ENCODE measurements around the gene CA5A. TPM values are rescaled to one million over a fixed set of nuclear protein-coding genes. Genes with fewer than 3 reads are reported as not detected.

CA5A gene
- total and polyA plus RNA-seq, 2 of the 13 experiments (the other 11 are each of a cell fraction or from before 2014, with no cell fraction given), result 66.8 to 106 TPM

DNA sequence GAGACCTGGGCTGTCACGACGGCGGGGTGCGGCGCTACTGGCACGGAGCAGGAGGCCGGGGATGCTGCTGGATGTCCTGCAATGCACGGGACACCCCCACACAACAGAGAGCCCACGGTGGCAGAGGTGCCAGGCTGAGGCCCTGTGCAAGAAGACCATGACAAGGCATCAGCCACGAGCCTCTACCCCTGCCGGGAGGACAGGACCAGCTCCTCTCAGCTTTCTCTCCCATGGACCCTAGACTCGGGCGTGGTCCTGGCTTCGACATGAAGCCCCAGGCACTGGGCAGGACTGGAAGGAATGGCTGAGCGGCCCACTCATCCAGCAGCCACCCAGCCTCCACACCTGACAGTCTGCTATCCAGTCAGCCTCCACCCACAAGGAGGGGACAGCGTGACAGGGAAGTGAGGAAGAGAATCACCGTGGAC lies 92.6 kb downstream of the CA5A start (continued):
- TF ChIP-seq FOXP1 (IDR thresholded peaks at IDR 0.05) (no peak), FOXP1 (CRISPR knock-in tag; IDR thresholded peaks at IDR 0.05) (no peak), ETV5 (CRISPR knock-in tag; IDR thresholded peaks at IDR 0.05; ENCODE audit: borderline replicate concordance) (no peak), ZNF510 (CRISPR knock-in tag; IDR thresholded peaks at IDR 0.05; ENCODE audit: low read depth) (no peak), KDM3A (CRISPR knock-in tag; IDR thresholded peaks at IDR 0.05; ENCODE audit: low read depth) (no peak), ZNF816 (CRISPR knock-in tag; IDR thresholded peaks at IDR 0.05; ENCODE audit: borderline replicate concordance) (no peak), ZBTB8A (CRISPR knock-in tag; IDR thresholded peaks at IDR 0.05; ENCODE audit: borderline replicate concordance, low read depth) (no peak), FOXA1 (IDR thresholded peaks at IDR 0.05) (no peak), FOXA1 (CRISPR knock-in tag; IDR thresholded peaks at IDR 0.05) (no peak), RBM22 (optimal IDR thresholded peaks at IDR 0.05; ENCODE audit: low read length) (peak; percentile 94), SPEN (CRISPR knock-in tag; IDR thresholded peaks at IDR 0.05; ENCODE audit: low read depth) (0 out of 2 replicates have a peak, but pooled peaks have one; percentile 1), MAFK (conservative IDR thresholded peaks at IDR 0.05 in 1 of 2, IDR thresholded peaks at IDR 0.05 in 1 of 2; ENCODE audit: low read length in 2 of 2) (no peak), ZNF101 (CRISPR knock-in tag; IDR thresholded peaks at IDR 0.05; ENCODE audit: borderline replicate concordance, low read depth) (no peak), NR1H2 (CRISPR knock-in tag; IDR thresholded peaks at IDR 0.05; ENCODE audit: borderline replicate concordance, low read depth) (0 out of 2 replicates have a peak, but pooled peaks have one; percentile 31), ATAD3A (CRISPR knock-in tag; IDR thresholded peaks at IDR 0.05) (no peak), ARNT (IDR thresholded peaks at IDR 0.05) (no peak), HNRNPUL1 (IDR thresholded peaks at IDR 0.05; ENCODE audit: low read depth, low read length) (no peak), NFE2L2 (IDR thresholded peaks at IDR 0.05; ENCODE audit: low read length) (no peak), ZNF556 (CRISPR knock-in tag; IDR thresholded peaks at IDR 0.05; ENCODE audit: borderline replicate concordance) (0 out of 2 replicates have a peak, but pooled peaks have one; percentile 0), PAF1 (CRISPR knock-in tag; IDR thresholded peaks at IDR 0.05) (no peak)
- TF ChIP-seq, protein P1, sequence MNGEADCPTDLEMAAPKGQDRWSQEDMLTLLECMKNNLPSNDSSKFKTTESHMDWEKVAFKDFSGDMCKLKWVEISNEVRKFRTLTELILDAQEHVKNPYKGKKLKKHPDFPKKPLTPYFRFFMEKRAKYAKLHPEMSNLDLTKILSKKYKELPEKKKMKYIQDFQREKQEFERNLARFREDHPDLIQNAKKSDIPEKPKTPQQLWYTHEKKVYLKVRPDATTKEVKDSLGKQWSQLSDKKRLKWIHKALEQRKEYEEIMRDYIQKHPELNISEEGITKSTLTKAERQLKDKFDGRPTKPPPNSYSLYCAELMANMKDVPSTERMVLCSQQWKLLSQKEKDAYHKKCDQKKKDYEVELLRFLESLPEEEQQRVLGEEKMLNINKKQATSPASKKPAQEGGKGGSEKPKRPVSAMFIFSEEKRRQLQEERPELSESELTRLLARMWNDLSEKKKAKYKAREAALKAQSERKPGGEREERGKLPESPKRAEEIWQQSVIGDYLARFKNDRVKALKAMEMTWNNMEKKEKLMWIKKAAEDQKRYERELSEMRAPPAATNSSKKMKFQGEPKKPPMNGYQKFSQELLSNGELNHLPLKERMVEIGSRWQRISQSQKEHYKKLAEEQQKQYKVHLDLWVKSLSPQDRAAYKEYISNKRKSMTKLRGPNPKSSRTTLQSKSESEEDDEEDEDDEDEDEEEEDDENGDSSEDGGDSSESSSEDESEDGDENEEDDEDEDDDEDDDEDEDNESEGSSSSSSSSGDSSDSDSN (CRISPR knock-in tag; IDR thresholded peaks at IDR 0.05), result 0 out of 2 replicates have a peak, but pooled peaks have one; percentile 7
- TF ChIP-seq, protein P2, sequence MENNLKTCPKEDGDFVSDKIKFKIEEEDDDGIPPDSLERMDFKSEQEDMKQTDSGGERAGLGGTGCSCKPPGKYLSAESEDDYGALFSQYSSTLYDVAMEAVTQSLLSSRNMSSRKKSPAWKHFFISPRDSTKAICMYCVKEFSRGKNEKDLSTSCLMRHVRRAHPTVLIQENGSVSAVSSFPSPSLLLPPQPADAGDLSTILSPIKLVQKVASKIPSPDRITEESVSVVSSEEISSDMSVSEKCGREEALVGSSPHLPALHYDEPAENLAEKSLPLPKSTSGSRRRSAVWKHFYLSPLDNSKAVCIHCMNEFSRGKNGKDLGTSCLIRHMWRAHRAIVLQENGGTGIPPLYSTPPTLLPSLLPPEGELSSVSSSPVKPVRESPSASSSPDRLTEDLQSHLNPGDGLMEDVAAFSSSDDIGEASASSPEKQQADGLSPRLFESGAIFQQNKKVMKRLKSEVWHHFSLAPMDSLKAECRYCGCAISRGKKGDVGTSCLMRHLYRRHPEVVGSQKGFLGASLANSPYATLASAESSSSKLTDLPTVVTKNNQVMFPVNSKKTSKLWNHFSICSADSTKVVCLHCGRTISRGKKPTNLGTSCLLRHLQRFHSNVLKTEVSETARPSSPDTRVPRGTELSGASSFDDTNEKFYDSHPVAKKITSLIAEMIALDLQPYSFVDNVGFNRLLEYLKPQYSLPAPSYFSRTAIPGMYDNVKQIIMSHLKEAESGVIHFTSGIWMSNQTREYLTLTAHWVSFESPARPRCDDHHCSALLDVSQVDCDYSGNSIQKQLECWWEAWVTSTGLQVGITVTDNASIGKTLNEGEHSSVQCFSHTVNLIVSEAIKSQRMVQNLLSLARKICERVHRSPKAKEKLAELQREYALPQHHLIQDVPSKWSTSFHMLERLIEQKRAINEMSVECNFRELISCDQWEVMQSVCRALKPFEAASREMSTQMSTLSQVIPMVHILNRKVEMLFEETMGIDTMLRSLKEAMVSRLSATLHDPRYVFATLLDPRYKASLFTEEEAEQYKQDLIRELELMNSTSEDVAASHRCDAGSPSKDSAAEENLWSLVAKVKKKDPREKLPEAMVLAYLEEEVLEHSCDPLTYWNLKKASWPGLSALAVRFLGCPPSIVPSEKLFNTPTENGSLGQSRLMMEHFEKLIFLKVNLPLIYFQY (CRISPR knock-in tag; IDR thresholded peaks at IDR 0.05; ENCODE audit: borderline replicate concordance), result no peak
- TF ChIP-seq, protein P3, sequence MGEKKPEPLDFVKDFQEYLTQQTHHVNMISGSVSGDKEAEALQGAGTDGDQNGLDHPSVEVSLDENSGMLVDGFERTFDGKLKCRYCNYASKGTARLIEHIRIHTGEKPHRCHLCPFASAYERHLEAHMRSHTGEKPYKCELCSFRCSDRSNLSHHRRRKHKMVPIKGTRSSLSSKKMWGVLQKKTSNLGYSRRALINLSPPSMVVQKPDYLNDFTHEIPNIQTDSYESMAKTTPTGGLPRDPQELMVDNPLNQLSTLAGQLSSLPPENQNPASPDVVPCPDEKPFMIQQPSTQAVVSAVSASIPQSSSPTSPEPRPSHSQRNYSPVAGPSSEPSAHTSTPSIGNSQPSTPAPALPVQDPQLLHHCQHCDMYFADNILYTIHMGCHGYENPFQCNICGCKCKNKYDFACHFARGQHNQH (CRISPR knock-in tag; IDR thresholded peaks at IDR 0.05), result 0 out of 2 replicates have a peak, but pooled peaks have one; percentile 22
- TF ChIP-seq, protein P4, sequence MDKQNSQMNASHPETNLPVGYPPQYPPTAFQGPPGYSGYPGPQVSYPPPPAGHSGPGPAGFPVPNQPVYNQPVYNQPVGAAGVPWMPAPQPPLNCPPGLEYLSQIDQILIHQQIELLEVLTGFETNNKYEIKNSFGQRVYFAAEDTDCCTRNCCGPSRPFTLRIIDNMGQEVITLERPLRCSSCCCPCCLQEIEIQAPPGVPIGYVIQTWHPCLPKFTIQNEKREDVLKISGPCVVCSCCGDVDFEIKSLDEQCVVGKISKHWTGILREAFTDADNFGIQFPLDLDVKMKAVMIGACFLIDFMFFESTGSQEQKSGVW (CRISPR knock-in tag; IDR thresholded peaks at IDR 0.05; ENCODE audit: borderline replicate concordance), result no peak
